HCT116 (cell line): ENCODE results near the gene POLG. TPM values are rescaled to one million over a fixed set of nuclear protein-coding genes. Genes with fewer than 3 reads are reported as not detected.

Experiments used
- ATAC-seq: fragments of 200-7000 bp; cut with Tn5 transposase; 2 replicates; pipeline ENCODE4 v1.9.1; 2020; ENCODE audit warnings: mild to moderate bottlenecking, moderate library complexity
- BruUV-seq: library from RNA; stranded (reverse); fragments of 400-500 nt; replicated peaks from 2 replicates; lab custom pipeline; 2021; lab: Mats Ljungman, UMichigan
- CTCF ChIA-PET: fragments of 300-600 bp; sonication (Branson Sonifier 250); formaldehyde crosslinking; loops from one replicate; lab custom pipeline; 2021; ENCODE audit warnings: antibody characterized with exemption; lab: Charles Lee
- POLR2A ChIA-PET: fragments of 300-600, 350-600 bp; sonication (Branson Sonifier 250); formaldehyde crosslinking; loops from one replicate; lab custom pipeline; 2021; ENCODE audit warnings: antibody characterized with exemption; lab: Charles Lee
- RAD21 ChIA-PET, 2 experiments: fragments of 300-600 bp; sonication (Branson Sonifier 250); formaldehyde crosslinking; loops; one replicate each; lab custom pipeline; 2023; ENCODE audit warnings: low total read pairs in 2 of 2; ENCODE audit not compliant: uncharacterized antibody in 2 of 2, unreplicated experiment in 2 of 2, low non-redundant PET in 1 of 2; lab: Charles Lee
- DNase-seq: peaks from one replicate; pipeline ENCODE4 v3.0.0-alpha.2; 2010; ENCODE audit warnings: low read depth, low spot score
- H2AFZ ChIP-seq: fragments of 200-600 bp; shearing (Covaris generic), sonication (generic); 2 replicates; pipeline ENCODE4 v1.6.1; 2017; ENCODE audit warnings: low read depth, mixed run types, mixed read lengths, antibody characterized with exemption, low read length; ENCODE audit not compliant: poor library complexity, severe bottlenecking
- H3K27ac ChIP-seq: 2 replicates; pipeline ENCODE4 v1.5.1; 2012; ENCODE audit warnings: low read depth, low read length
- H3K27me3 ChIP-seq: fragments of 200-600 bp; sonication (generic); 2 replicates; pipeline ENCODE4 v1.6.1; 2016; ENCODE audit warnings: mixed run types, low read length, mixed read lengths; ENCODE audit not compliant: insufficient read depth
- H3K36me3 ChIP-seq, 2 experiments: fragments of 200-500 bp in 1 of 2; fragments of 200-600 bp in 1 of 2; sonication (Bioruptor generic) in 1 of 2; sonication (generic) in 1 of 2; 2 replicates each; pipeline versions ENCODE4 v1.5.1 to v1.6.1; 2014 to 2016; ENCODE audit warnings: low read length in 2 of 2, inconsistent platforms in 1 of 2, mixed read lengths in 1 of 2, mixed run types in 1 of 2; ENCODE audit not compliant: insufficient read depth in 2 of 2, control insufficient read depth in 1 of 2
- H3K4me1 ChIP-seq, 2 experiments: fragments of 200-600 bp in 1 of 2; sonication (generic) in 1 of 2; 2 replicates each; pipeline versions ENCODE4 v1.5.1 to v1.6.1; 2012 to 2017; ENCODE audit warnings: low read length in 2 of 2, inconsistent platforms in 1 of 2, mild to moderate bottlenecking in 1 of 2, mixed read lengths in 1 of 2, mixed run types in 1 of 2, moderate library complexity in 1 of 2; ENCODE audit not compliant: insufficient read depth in 2 of 2, control insufficient read depth in 1 of 2
- H3K4me2 ChIP-seq: fragments of 200-600 bp; sonication (generic); 2 replicates; pipeline ENCODE4 v1.6.1; 2017; ENCODE audit warnings: mixed run types, low read length, mixed read lengths
- H3K4me3 ChIP-seq, 2 experiments: fragments of 200-600 bp in 1 of 2; sonication (generic) in 1 of 2; replicated peaks in 1 of 2; 2 replicates each; pipeline ENCODE4 v1.5.1; 2011 to 2016; ENCODE audit warnings: low read length in 2 of 2, control low read depth in 1 of 2, low read depth in 1 of 2, mild to moderate bottlenecking in 1 of 2, mixed read lengths in 1 of 2, mixed run types in 1 of 2
- H3K79me2 ChIP-seq: fragments of 200-600 bp; sonication (generic); 2 replicates; pipeline ENCODE4 v1.6.1; 2017; ENCODE audit warnings: mild to moderate bottlenecking, mixed run types, low read length, moderate library complexity, mixed read lengths; ENCODE audit not compliant: insufficient read depth
- H3K9ac ChIP-seq: fragments of 200-600 bp; sonication (generic); 2 replicates; pipeline ENCODE4 v1.6.1; 2016; ENCODE audit warnings: low read length, mixed read lengths
- H3K9me2 ChIP-seq: fragments of 200-600 bp; sonication (generic), shearing (Covaris generic); 2 replicates; pipeline ENCODE4 v1.6.1; 2017; ENCODE audit warnings: mixed run types, mild to moderate bottlenecking, moderate library complexity; ENCODE audit not compliant: insufficient read depth
- H3K9me3 ChIP-seq, 2 experiments: fragments of 200-500 bp in 1 of 2; fragments of 200-600 bp in 1 of 2; sonication (Bioruptor generic) in 1 of 2; sonication (generic) in 1 of 2; 2 replicates each; pipeline ENCODE4 v1.6.1; 2014 to 2017; ENCODE audit warnings: low read length in 2 of 2, mixed read lengths in 2 of 2, inconsistent platforms in 1 of 2, low read depth in 1 of 2, mild to moderate bottlenecking in 1 of 2, mixed run types in 1 of 2, moderate library complexity in 1 of 2; ENCODE audit not compliant: control insufficient read depth in 1 of 2, insufficient read depth in 1 of 2
- H4K20me1 ChIP-seq: fragments of 200-600 bp; sonication (generic), shearing (Covaris generic); 2 replicates; pipeline ENCODE4 v1.6.1; 2017; ENCODE audit warnings: mixed run types, mild to moderate bottlenecking, moderate library complexity; ENCODE audit not compliant: insufficient read depth
- CBX3 ChIP-seq: IDR thresholded peaks from 2 replicates; pipeline ENCODE4 v1.6.1; 2012; ENCODE audit warnings: low read depth
- EGR1 ChIP-seq: IDR thresholded peaks from 2 replicates; pipeline ENCODE4 v1.6.1; 2012; ENCODE audit warnings: low read depth
- EZH2 ChIP-seq: fragments of 200-600 bp; sonication (generic); IDR thresholded peaks from 2 replicates; pipeline ENCODE4 v1.6.1; 2017; ENCODE audit warnings: antibody characterized with exemption, mixed run types
- FOSL1 ChIP-seq: IDR thresholded peaks from 2 replicates; pipeline ENCODE4 v1.6.1; 2012; ENCODE audit warnings: low read depth
- JUND ChIP-seq: IDR thresholded peaks from 2 replicates; pipeline ENCODE4 v1.6.1; 2012
- POLR2A ChIP-seq: IDR thresholded peaks from 2 replicates; pipeline ENCODE4 v1.7.0; 2011; ENCODE audit warnings: borderline replicate concordance; ENCODE audit not compliant: insufficient read depth, insufficient read length; ENCODE audit errors: extremely low read depth
- POLR2AphosphoS5 ChIP-seq: IDR thresholded peaks from 2 replicates; pipeline ENCODE4 v1.6.1; 2011; ENCODE audit warnings: mild to moderate bottlenecking, low read depth, low read length, moderate library complexity
- RAD21 ChIP-seq: IDR thresholded peaks from 2 replicates; pipeline ENCODE4 v1.6.1; 2012; ENCODE audit warnings: low read depth, mild to moderate bottlenecking
- SRF ChIP-seq: IDR thresholded peaks from 2 replicates; pipeline ENCODE4 v1.6.1; 2012; ENCODE audit warnings: low read depth
- YY1 ChIP-seq: IDR thresholded peaks from 2 replicates; pipeline ENCODE4 v1.6.1; 2011; ENCODE audit warnings: low read length, low read depth, moderate library complexity, mild to moderate bottlenecking; ENCODE audit not compliant: insufficient replicate concordance; ENCODE audit errors: extremely low read depth
- ZBTB33 ChIP-seq: IDR thresholded peaks from 2 replicates; pipeline ENCODE4 v1.6.1; 2011; ENCODE audit warnings: mild to moderate bottlenecking, low read length, moderate library complexity; ENCODE audit not compliant: insufficient replicate concordance; ENCODE audit errors: extremely low read depth
- ZFX ChIP-seq: fragments of 450-650 bp; IDR thresholded peaks from 2 replicates; pipeline ENCODE4 v1.6.1; 2017
- intact Hi-C: fragments of 100-400 bp; cut with micrococcal nuclease; formaldehyde crosslinking; loops from 2 replicates; pipeline ENCODE4 v1.10.0; 2022
- total RNA-seq: library from RNA; stranded (reverse); gene quantifications from one replicate; pipeline ENCODE4 v1.2.1, GENCODE V29; 2021; ENCODE audit not compliant: unreplicated experiment
- TF ChIP-seq, protein P1 (sequence below): IDR thresholded peaks from 2 replicates; pipeline ENCODE4 v1.6.1; 2012; ENCODE audit warnings: low read depth
- TF ChIP-seq, protein P2 (sequence below): IDR thresholded peaks from 2 replicates; pipeline ENCODE4 v1.6.1; 2012

Gene POLG
- total RNA-seq, 1 experiment from 2014 or later, result 72.7 TPM

DNA sequence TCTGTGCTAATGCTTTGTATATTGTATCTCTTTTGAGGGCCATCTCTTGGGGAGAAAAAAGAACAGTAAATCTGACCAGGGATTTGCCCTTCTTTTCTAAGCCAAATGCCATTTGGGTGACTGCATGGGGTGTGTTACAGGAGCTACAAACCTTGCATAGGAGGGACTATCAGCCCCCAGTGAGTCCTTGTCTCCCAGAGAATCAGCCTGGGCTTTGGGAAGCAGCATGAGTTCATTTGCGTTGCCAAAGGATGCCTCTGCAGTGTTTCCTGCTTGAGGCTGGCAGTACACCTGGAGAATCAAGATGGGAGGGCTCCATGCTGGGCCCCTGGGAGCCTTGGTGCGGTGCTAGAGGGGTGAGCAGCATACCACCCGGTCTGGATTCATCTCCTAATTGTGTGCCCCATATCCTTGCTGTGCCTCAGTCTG is 49.6 kb upstream of the POLG start:
- no peak overlapping the region for H3K4me2 ChIP-seq
- H3K9me3 ChIP-seq, result no peaks in the 10 kb centered on the region
- no peaks in the 10 kb centered on the region for H3K27me3 ChIP-seq
- no peaks in the 10 kb centered on the region for H4K20me1 ChIP-seq
- H3K79me2 ChIP-seq, result no peaks in the 10 kb centered on the region
- no peak overlapping the region for H3K9ac ChIP-seq
- RAD21 ChIA-PET, result no interaction called here
- CTCF ChIA-PET, result interaction anchor here (1.5 kb wide), 1 partner anchor 26 kb away, joined by 3 read pairs; no protein-coding TSS in a partner anchor
- no peak overlapping the region for H3K4me3 ChIP-seq
- no peak overlapping the region for H3K27ac ChIP-seq
- BruUV-seq, result no TSS peak
- H3K4me1 ChIP-seq, result peaks cover 3 to 5% of the 10 kb centered on the region in 2 experiments; a peak in 2 of 4 replicates
- POLR2A ChIA-PET, result no interaction called here
- intact Hi-C loops, result no loop called here
- H3K36me3 ChIP-seq, result no peaks in the 10 kb centered on the region
- ATAC-seq, result no peak
- H2AFZ ChIP-seq, result no peak overlapping the region
- DNase-seq, result no peak
- no peak for TF ChIP-seq ZFX
- no peak for TF ChIP-seq EZH2
- no peak for TF ChIP-seq ZBTB33
- no peak for TF ChIP-seq CBX3
- TF ChIP-seq JUND, result no peak
- no peaks in the 10 kb centered on the region for H3K9me2 ChIP-seq

DNA sequence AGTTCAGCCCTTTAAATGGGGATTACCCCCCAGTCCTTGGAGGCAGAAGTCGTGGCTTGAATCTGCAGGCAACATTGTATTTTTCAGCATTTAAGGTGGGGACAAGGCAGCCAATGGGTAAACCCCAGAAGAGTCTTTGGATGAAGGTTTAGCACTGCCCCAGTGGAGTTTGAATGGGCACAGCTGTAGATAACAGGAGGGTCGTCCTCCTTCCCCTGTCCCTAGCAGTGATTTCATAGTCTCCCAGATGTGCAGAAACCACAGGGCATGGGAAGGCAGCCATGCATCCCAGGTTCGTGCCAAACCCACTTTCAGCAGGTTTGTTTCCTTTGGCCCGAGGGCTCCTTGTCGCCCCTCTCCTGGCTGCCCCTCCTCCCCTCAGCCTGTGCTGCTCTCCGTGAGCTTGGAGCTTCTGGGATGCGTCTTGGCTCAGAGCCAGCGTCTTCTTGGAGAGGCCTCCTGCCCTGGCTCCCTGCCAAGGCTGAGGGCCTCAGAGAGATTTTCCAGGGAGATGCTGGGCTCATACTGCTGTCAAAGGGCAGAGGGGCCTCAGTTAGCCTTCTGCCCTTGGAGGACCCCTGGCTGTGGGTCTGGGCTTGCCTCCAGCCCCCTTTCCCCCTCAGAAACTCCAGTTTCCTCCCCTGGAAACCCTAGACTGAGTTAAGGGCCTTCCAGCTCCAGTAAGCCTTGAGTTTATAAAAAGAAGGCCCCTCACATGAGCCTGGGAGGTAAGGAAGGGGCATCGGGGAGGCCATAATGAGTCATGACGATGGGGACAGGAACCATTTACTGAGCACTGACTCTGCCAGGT is 48.9 kb upstream of the POLG start:
- no TSS peak for BruUV-seq
- H3K4me2 ChIP-seq, result no peak overlapping the region; the same call in 1 of the 2 replicates
- ChIA-PET CTCF (no interaction called here), POLR2A (no interaction called here), RAD21 (no interaction called here)
- no peak overlapping the region for H3K4me3 ChIP-seq
- H4K20me1 ChIP-seq, result no peaks in the 10 kb centered on the region
- H3K27ac ChIP-seq, result no peak overlapping the region
- peaks cover 3 to 5% of the 10 kb centered on the region in 2 experiments; a peak in 2 of 4 replicates for H3K4me1 ChIP-seq
- no peaks in the 10 kb centered on the region for H3K36me3 ChIP-seq
- no peaks in the 10 kb centered on the region for H3K79me2 ChIP-seq
- no peak for ATAC-seq
- no peak overlapping the region for H2AFZ ChIP-seq
- H3K27me3 ChIP-seq, result no peaks in the 10 kb centered on the region
- H3K9me3 ChIP-seq, result no peaks in the 10 kb centered on the region
- no peak for DNase-seq
- intact Hi-C loops, result no loop called here
- H3K9ac ChIP-seq, result no peak overlapping the region
- no peaks in the 10 kb centered on the region for H3K9me2 ChIP-seq
- TF ChIP-seq CBX3 (no peak), SRF (no peak), POLR2A (no peak), EGR1 (no peak), JUND (no peak), RAD21 (no peak), YY1 (no peak), FOSL1 (no peak), ZFX (no peak), POLR2AphosphoS5 (no peak)
- TF ChIP-seq, protein P1, sequence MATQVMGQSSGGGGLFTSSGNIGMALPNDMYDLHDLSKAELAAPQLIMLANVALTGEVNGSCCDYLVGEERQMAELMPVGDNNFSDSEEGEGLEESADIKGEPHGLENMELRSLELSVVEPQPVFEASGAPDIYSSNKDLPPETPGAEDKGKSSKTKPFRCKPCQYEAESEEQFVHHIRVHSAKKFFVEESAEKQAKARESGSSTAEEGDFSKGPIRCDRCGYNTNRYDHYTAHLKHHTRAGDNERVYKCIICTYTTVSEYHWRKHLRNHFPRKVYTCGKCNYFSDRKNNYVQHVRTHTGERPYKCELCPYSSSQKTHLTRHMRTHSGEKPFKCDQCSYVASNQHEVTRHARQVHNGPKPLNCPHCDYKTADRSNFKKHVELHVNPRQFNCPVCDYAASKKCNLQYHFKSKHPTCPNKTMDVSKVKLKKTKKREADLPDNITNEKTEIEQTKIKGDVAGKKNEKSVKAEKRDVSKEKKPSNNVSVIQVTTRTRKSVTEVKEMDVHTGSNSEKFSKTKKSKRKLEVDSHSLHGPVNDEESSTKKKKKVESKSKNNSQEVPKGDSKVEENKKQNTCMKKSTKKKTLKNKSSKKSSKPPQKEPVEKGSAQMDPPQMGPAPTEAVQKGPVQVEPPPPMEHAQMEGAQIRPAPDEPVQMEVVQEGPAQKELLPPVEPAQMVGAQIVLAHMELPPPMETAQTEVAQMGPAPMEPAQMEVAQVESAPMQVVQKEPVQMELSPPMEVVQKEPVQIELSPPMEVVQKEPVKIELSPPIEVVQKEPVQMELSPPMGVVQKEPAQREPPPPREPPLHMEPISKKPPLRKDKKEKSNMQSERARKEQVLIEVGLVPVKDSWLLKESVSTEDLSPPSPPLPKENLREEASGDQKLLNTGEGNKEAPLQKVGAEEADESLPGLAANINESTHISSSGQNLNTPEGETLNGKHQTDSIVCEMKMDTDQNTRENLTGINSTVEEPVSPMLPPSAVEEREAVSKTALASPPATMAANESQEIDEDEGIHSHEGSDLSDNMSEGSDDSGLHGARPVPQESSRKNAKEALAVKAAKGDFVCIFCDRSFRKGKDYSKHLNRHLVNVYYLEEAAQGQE, result no peak
- TF ChIP-seq, protein P2, sequence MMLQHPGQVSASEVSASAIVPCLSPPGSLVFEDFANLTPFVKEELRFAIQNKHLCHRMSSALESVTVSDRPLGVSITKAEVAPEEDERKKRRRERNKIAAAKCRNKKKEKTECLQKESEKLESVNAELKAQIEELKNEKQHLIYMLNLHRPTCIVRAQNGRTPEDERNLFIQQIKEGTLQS, result no peak
